HL-60 (cell line): ENCODE data around the gene ZNF559.

Experiments
- CTCF ChIP-seq: IDR thresholded peaks from one replicate; pipeline ENCODE4 v1.5.1; 2011; ENCODE audit warnings: low read length, control low read depth, inconsistent platforms; ENCODE audit not compliant: insufficient read depth
- GABPA ChIP-seq: IDR thresholded peaks from 2 replicates; pipeline ENCODE4 v1.6.1; 2012; ENCODE audit warnings: low read depth
- POLR2AphosphoS5 ChIP-seq: IDR thresholded peaks from 2 replicates; pipeline ENCODE4 v1.6.1; 2012; ENCODE audit warnings: low read depth
- REST ChIP-seq: IDR thresholded peaks from 2 replicates; pipeline ENCODE4 v1.6.1; 2012; ENCODE audit warnings: low read depth; ENCODE audit not compliant: insufficient replicate concordance
- SPI1 ChIP-seq: IDR thresholded peaks from 2 replicates; pipeline ENCODE4 v1.6.1; 2012; ENCODE audit warnings: low read depth, mild to moderate bottlenecking, borderline replicate concordance

- TF ChIP-seq CTCF (no peak), GABPA (no peak), POLR2AphosphoS5 (no peak), REST (no peak), SPI1 (no peak)
Observed at GRCh38 chr19:9354651-9355050, 30.7 kb downstream of the ZNF559 start.
